ENCODE data around the gene NCAM2. TPM values are rescaled to one million over a fixed set of nuclear protein-coding genes. Genes with fewer than 3 reads are reported as not detected.

The NCAM2 gene
- total RNA-seq, 1 experiment from 2014 or later, result not detected

- Mint-ChIP-seq H3K4me3 (ENCODE audit: unreplicated experiment) (no peak overlapping the region), H3K27ac (ENCODE audit: low read depth, unreplicated experiment) (no peak overlapping the region), H3K27me3 (ENCODE audit: insufficient read depth, unreplicated experiment) (no peaks in the 10 kb centered on the region), H3K4me1 (ENCODE audit: insufficient read depth, unreplicated experiment) (no peaks in the 10 kb centered on the region), H3K9me3 (ENCODE audit: unreplicated experiment) (peaks cover 24% of the 10 kb centered on the region), H3K36me3 (ENCODE audit: insufficient read depth, unreplicated experiment) (no peaks in the 10 kb centered on the region)
- POLR2A ChIA-PET, result no interaction called here
- intact Hi-C loops (cut with micrococcal nuclease), result no loop called here
- BruUV-seq (replicated peaks), result no TSS peak
- no peak for DNase-seq (ENCODE audit: unreplicated experiment)
- TF ChIP-seq CTCF (IDR thresholded peaks at IDR 0.05; ENCODE audit: unreplicated experiment), result no peak
- CTCF ChIA-PET, result no interaction called here
These were observed 389.7 kb downstream of the NCAM2 start for GRCh38 chr21:21387916-21388315.

GRCh38 chr21:21394064-21394463 is 395.9 kb downstream of the NCAM2 start:
- intact Hi-C loops (cut with micrococcal nuclease), result no loop called here
- ChIA-PET CTCF (no interaction called here), POLR2A (no interaction called here)
- Mint-ChIP-seq H3K27me3 (ENCODE audit: insufficient read depth, unreplicated experiment) (no peaks in the 10 kb centered on the region), H3K4me1 (ENCODE audit: insufficient read depth, unreplicated experiment) (no peaks in the 10 kb centered on the region), H3K27ac (ENCODE audit: low read depth, unreplicated experiment) (no peak overlapping the region), H3K36me3 (ENCODE audit: insufficient read depth, unreplicated experiment) (no peaks in the 10 kb centered on the region), H3K9me3 (ENCODE audit: unreplicated experiment) (peaks cover 22% of the 10 kb centered on the region), H3K4me3 (ENCODE audit: unreplicated experiment) (no peak overlapping the region)
- no TSS peak for BruUV-seq (replicated peaks)
- no peak for TF ChIP-seq CTCF (IDR thresholded peaks at IDR 0.05; ENCODE audit: unreplicated experiment)
- no peak for DNase-seq (ENCODE audit: unreplicated experiment)

- H3K36me3 Mint-ChIP-seq (ENCODE audit: insufficient read depth, unreplicated experiment), result no peaks in the 10 kb centered on the region
- DNase-seq (ENCODE audit: unreplicated experiment), result no peak
- no peaks in the 10 kb centered on the region for H3K27me3 Mint-ChIP-seq (ENCODE audit: insufficient read depth, unreplicated experiment)
- intact Hi-C loops (cut with micrococcal nuclease), result no loop called here
- ChIA-PET CTCF (no interaction called here), POLR2A (interaction anchor here (0.7 kb wide), 1 partner anchor 401 kb away, joined by 3 read pairs; no protein-coding TSS in a partner anchor)
- H3K4me3 Mint-ChIP-seq (ENCODE audit: unreplicated experiment), result no peak overlapping the region
- H3K9me3 Mint-ChIP-seq (ENCODE audit: unreplicated experiment), result peaks cover 15% of the 10 kb centered on the region
- no peak for TF ChIP-seq CTCF (IDR thresholded peaks at IDR 0.05; ENCODE audit: unreplicated experiment)
- H3K4me1 Mint-ChIP-seq (ENCODE audit: insufficient read depth, unreplicated experiment), result no peaks in the 10 kb centered on the region
- H3K27ac Mint-ChIP-seq (ENCODE audit: low read depth, unreplicated experiment), result no peak overlapping the region
- BruUV-seq (replicated peaks), result no TSS peak
These were observed 398.2 kb downstream of the NCAM2 start for GRCh38 chr21:21396424-21396823.

GRCh38 chr21:21397464-21397863 is 399.3 kb downstream of the NCAM2 start:
- Mint-ChIP-seq H3K9me3 (ENCODE audit: unreplicated experiment) (peaks cover 17% of the 10 kb centered on the region), H3K4me3 (ENCODE audit: unreplicated experiment) (no peak overlapping the region), H3K4me1 (ENCODE audit: insufficient read depth, unreplicated experiment) (no peaks in the 10 kb centered on the region), H3K27ac (ENCODE audit: low read depth, unreplicated experiment) (no peak overlapping the region), H3K27me3 (ENCODE audit: insufficient read depth, unreplicated experiment) (no peaks in the 10 kb centered on the region), H3K36me3 (ENCODE audit: insufficient read depth, unreplicated experiment) (no peaks in the 10 kb centered on the region)
- ChIA-PET CTCF (no interaction called here), POLR2A (no interaction called here)
- DNase-seq (ENCODE audit: unreplicated experiment), result no peak
- no peak for TF ChIP-seq CTCF (IDR thresholded peaks at IDR 0.05; ENCODE audit: unreplicated experiment)
- no TSS peak for BruUV-seq (replicated peaks)
- intact Hi-C loops (cut with micrococcal nuclease), result no loop called here
